Measurements from ENCODE around the gene LCN12.

GRCh38 chr9:136994180-136994887 is 42.3 kb downstream of the LCN12 start:
- TF ChIP-seq CTCF (IDR thresholded peaks at IDR 0.05) (no peak), MXI1 (IDR thresholded peaks at IDR 0.05; ENCODE audit: low read depth, low read length) (no peak)

All from SK-N-SH (cell line).